K562 (cell line): ENCODE measurements around the gene EPB41L1. TPM values are rescaled to one million over a fixed set of nuclear protein-coding genes. Genes with fewer than 3 reads are reported as not detected.

Experiments used
- ARID3A ChIP-seq: IDR thresholded peaks from 2 replicates; pipeline ENCODE4 v1.6.1; 2012; ENCODE audit warnings: low read depth, low read length, improper control_type of control experiment, borderline replicate concordance
- FOXM1 ChIP-seq, 2 experiments: fragments of 450-650 bp in 1 of 2; sonication (generic) in 1 of 2; formaldehyde crosslinking in 1 of 2; IDR thresholded peaks; 2 replicates each; pipeline versions ENCODE4 v1.6.1 to v1.9.0; 2017 to 2022; ENCODE audit warnings: low read depth in 2 of 2, mild to moderate bottlenecking in 2 of 2, missing genetic modification reagents in 1 of 2, moderate library complexity in 1 of 2
- NCOR1 ChIP-seq: fragments of 450-650 bp; IDR thresholded peaks from 2 replicates; pipeline ENCODE4 v1.6.1; 2016; ENCODE audit warnings: mild to moderate bottlenecking, moderate library complexity
- RHOXF2B ChIP-seq: fragments of 250-450 bp; sonication (Bioruptor Pico); conservative IDR thresholded peaks from 2 replicates; pipeline ENCODE4 v1.5.1; 2021
- SIN3B ChIP-seq: fragments of 450-650 bp; IDR thresholded peaks from 2 replicates; pipeline ENCODE4 v1.6.1; 2017; ENCODE audit warnings: low read depth, mild to moderate bottlenecking, moderate library complexity
- SMARCA4 ChIP-seq: fragments of 450-650 bp; IDR thresholded peaks from 2 replicates; pipeline ENCODE4 v1.6.1; 2016
- SRSF9 ChIP-seq: fragments of 200-400 bp; formaldehyde crosslinking; IDR thresholded peaks from 2 replicates; pipeline ENCODE4 v1.6.1; 2017; ENCODE audit warnings: low read depth, low read length, borderline replicate concordance
- THRA ChIP-seq: fragments of 450-650 bp; IDR thresholded peaks from 2 replicates; pipeline ENCODE4 v1.6.1; 2017; ENCODE audit warnings: mild to moderate bottlenecking, moderate library complexity
- USF1 ChIP-seq: sonication (generic); formaldehyde crosslinking; IDR thresholded peaks from 2 replicates; pipeline ENCODE4 v1.9.0; 2022; ENCODE audit warnings: mild to moderate bottlenecking, missing genetic modification reagents
- ZNF217 ChIP-seq: sonication (generic); formaldehyde crosslinking; IDR thresholded peaks from 2 replicates; pipeline ENCODE4 v1.8.0; 2022; ENCODE audit warnings: mild to moderate bottlenecking, missing genetic modification reagents
- polyA plus RNA-seq, 8 experiments: library from polyadenylated mRNA; depleted of rRNA in 4 of 8; stranded (reverse) in 5 of 8; unstranded in 3 of 8; fragments of >200 nt; fragmentation: Nextera tagmentation in 2 of 8; fragmentation: Illumina TruSeq in 1 of 8; extraction: Ambion mirVana in 2 of 8; extraction: Trizol in 1 of 8; gene quantifications; 2 replicates each; pipeline versions ENCODE4 v1.2.1 to v1.2.3, GENCODE V29; 2011 to 2014; ENCODE audit warnings: inconsistent platforms in 1 of 8, missing spikeins in 1 of 8
- total RNA-seq, 7 experiments: library from RNA; depleted of rRNA in 6 of 7; stranded (reverse); fragments of >200 nt in 6 of 7; fragmentation: Illumina TruSeq in 2 of 7; extraction: Trizol in 2 of 7; gene quantifications; 2 replicates each; pipeline versions ENCODE4 v1.2.1 to v1.2.3, GENCODE V29; 2011 to 2021; ENCODE audit warnings: low replicate concordance in 1 of 7

The EPB41L1 gene
- total and polyA plus RNA-seq, 9 of the 15 experiments (the other 6 are each of a cell fraction or from before 2014, with no cell fraction given) = 0.11 to 4.3 (median 1.3) TPM

- TF ChIP-seq ARID3A (no peak), ZNF217 (CRISPR knock-in tag) (no peak), FOXM1 (IDR thresholded peaks at IDR 0.05; ENCODE audit: low read depth) (no peak; the same call in 1 of the 2 replicates), FOXM1 (CRISPR knock-in tag; IDR thresholded peaks at IDR 0.05; ENCODE audit: low read depth) (no peak), SIN3B (peak; percentile 93), SMARCA4 (no peak), RHOXF2B (CRISPR knock-in tag) (no peak), NCOR1 (no peak), USF1 (CRISPR knock-in tag) (no peak), SRSF9 (no peak), THRA (no peak)
Observed at GRCh38 chr20:36235892-36236785, 81.6 kb downstream of the EPB41L1 start, which contains the start of gene AAR2 (continued).
